ENCODE data around the gene FUZ.

The FUZ gene

DNA sequence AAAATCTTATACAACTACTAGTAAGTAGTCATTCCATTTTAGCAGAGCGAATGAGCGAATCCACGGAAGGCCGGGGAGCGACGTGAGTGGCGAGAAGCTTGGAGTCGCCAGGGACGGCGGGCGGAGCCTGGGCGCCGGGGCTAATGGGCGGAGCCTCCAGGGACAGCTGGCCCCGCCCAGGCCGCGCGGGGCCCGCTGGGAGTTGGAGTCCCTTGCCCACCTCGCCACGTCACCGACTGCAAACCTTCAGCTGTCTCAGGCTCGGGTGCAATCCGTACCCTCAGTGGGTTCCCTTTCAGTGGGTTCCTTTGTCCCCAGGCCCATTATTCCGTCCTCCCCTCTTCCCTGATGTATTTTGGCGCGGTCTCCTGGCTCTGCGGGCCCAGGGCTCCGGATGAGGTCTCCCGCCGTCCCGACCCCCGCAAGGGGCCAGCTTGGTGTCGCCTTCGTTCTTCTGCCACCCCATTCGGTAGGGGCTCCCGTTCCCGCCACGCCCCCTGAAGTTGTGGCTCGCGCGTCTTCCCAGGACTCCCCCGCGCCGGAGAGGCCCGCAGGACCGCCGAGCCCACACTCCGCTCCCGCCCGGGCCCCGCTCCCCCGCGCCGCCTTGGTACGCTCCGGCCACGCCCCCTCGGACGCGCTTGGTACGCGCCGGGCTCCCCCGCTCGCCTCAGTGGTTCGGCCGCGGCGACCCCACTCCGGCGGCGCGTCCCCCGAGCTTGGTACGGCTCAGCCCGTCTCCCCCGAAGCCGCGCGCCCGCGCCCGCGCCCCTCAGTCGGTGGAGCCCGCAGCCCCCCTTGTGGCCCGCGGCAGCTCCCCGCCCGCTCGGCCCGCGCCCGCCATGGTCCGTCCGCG lies 37.6 kb upstream of the FUZ start, which contains the start of gene PTOV1:
Gene PTOV1, plus strand, starts transcription at position 673 of the 856 bp plus-strand sequence.
- DNase-seq, result peak; percentile 95

DNA sequence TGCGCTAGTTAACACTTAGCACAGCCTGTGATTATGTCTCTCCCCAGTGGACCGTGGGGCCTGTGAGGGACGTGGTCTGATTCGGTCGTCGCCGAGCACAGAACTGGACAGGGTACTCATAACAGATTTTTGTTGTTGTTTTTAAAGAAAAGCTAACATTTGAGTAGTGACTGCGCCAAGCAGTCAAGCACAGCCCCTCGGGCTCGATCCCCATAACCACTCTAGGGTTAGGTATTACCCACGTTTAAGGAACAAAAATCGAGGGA lies 37.1 kb upstream of the FUZ start:
- DNase-seq, result peak; percentile 37

DNA sequence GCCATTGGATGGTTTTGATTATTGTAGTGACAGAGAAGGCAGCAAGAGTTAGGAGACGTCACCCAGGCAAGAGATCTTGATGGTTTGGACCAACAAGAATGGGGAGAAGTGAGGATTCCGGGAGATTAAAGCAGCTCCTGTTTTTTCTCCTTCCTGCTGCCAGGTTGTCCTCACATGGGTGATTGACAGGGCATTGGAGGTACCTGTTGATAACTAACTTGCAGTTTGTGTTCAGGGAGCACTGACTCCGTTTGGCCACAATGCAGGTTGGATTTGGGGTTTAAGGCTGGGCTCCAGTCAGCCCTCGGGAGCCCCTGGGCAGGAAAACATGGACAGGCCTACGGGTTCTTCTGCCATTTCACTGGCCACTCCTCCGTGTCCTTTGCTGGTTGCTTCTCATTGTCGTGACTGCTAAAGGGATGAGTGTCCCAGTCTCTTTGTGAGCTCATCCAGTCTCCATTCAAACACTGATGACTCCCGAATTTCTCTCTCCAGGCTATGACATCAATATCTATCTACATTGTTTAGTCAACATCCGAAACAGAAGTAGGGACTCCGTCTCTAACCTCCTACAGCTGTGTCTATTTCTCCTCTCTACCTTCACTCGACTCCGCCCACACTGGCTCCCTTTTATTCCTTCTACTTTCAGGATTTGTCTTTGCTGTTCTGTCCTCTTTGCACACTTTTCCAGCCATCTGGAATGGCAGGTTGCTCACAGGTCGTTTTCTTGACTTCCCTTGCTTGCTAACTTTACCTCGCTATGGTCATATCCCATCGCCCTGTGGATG lies 36.5 kb upstream of the FUZ start:
- DNase-seq, result peak; percentile 36

DNA sequence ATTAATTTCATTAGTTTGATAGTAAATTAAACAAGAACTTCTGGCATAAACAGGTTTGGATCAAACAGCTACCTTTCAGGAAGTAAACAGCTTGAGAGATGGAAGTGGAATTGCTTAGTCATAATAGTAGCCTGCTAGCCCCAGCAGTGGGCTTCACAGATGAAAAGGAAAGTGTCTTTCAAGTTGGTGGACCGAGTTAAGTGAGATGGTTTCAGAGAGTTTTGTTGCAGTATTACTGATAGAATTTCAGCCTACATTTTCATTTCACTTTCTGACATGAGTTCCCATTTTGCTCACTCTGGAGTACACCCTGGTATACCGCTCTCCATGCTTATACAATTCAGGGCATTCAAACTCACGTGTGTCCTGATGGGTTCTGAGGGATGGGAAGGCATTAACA lies 35.8 kb upstream of the FUZ start:
- DNase-seq, result no peak

DNA sequence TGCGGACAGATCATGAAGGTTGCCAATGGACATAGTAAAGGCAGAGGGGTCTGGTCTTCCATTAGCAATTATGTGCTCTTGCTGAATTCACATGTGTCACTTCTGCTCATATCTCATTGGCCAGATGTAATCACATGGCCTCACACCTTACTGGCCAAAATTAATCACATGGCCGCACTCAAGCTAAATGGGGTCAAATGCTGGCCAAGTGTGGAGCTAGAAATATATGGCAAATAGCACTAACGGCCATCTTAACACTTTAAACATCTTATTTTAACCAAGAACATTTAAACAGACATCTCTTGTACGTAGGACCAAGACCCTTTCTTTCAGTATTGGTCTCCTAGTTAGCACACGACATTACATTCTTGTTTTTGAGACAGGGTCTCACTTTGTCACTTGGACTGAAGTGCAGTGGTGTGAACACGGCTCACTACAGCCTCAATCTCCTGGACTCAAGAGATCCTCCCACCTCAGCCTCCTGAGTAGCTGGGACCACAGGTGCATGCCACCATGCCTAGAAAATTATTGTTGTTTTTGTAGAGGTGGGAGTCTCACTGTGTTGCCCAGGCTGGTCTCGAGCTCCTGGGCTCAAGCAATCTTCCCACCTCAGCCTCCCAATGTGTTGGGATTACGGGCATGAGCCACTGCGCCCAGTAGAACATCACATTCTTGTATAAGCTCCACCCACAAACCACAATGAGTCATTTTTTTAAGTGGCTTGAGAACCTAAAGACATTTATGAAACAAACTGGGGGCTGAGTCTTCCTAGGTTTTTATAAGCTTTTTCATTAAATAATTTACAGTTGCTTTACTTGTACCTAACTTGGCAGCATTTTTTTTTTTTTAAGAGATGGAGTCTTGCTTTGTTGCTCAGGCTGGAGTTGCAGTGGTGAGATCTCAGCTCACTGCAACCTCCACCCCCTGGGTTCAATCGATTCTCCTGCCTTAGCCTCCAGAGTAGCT lies 34.9 kb upstream of the FUZ start:
- no peak for DNase-seq

DNA sequence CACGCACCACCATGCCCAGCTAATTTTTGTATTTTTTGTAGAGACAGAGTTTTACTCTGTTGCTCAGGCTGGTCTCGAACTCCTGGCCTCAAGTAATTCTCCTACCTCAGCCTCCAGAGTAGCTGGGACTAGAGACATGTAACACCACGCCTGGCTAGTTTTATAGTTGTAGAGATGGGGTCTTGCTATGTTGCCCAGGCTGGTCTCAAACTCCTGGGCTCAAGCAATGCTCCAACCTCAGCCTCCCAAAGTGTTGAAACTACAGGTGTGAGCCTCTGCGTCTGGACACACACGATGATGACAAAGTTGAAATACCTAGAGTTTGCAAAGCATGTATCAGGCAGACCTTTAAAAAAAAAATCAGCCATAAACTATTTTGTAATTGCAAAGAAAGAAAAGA lies 33.3 kb upstream of the FUZ start:
- no peak for DNase-seq

DNA sequence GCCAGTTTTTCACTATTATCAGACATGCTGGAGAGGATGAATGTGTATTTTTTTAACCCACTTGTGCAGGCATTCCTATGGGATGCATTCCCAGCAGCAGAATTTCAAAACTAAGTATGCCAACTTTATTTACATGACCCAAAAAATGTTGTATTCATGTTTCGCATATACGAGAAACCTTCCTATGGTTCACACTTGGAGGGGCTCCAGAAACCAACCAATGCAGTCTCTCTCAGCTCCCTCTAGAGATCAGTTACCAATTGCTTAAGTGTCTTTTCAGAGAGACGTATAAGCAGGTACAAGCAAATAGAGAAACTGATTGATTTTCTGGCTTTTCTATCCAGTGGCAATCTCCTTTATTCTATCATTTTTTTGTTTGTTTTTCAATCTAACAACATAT lies 32.3 kb upstream of the FUZ start:
- no peak for DNase-seq

DNA sequence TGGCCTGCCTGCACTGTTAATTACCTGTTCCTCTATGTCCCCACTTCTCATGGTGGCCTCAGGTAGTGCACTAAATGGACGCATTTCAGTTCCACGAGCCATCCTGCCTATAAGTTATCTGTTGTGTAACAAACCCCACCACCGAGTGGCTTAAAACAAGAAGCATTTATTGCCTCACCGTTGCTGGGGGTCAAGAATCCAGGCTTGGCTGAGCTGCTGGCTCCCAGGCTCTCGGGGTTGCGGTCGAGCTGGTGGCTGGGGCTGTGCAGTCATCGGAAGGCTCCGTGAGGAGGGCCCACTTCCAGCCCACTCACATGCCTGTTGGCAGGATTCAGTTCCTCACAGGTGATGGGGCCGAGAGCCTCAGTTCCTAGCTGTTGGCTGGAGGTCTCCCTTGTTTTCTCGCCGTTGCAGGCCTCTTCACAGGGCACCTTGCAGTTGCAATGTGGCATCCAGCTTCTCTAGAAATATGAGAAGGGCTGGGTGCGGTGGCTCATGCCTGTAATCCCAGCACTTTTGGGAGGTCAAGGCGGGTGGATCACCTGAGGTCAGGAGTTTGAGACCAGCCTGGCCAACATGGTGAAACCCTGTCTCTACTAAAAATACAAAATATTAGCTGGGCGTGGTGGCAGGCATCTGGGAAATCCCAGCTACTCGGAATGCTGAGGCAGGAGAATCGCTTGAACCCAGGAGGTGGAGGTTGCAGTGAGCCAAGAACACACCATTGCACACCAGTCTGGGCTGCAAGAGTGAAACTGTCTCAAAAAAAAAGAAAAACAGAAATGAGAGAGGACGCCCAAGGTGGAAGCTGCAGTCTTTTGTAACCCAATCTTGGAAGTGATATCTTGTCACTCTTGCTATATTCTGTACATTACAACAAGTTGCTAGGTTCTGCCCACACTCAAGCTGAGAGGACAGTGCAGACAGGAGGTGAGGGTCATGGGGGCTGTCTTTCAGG lies 31.3 kb upstream of the FUZ start:
- DNase-seq, result no peak

DNA sequence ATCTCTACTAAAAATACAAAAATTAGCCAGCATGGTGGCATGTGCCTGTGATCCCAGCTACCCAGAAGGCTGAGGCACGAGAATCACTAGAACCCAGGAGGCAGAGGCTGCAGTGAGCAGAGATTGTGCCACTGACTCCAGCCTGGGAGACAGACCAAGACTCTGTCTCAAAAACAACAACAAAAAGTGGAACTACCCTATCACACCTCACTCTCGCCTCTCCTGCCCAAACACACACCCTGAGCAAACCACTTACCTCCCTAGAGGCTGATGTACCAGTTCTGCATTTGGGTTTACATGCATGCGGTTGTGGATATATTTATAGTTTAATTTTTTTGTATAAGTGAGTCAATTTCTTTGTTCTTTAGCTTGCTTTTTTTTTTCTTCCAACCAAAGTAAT lies 30.2 kb upstream of the FUZ start:
- no peak for DNase-seq

DNA sequence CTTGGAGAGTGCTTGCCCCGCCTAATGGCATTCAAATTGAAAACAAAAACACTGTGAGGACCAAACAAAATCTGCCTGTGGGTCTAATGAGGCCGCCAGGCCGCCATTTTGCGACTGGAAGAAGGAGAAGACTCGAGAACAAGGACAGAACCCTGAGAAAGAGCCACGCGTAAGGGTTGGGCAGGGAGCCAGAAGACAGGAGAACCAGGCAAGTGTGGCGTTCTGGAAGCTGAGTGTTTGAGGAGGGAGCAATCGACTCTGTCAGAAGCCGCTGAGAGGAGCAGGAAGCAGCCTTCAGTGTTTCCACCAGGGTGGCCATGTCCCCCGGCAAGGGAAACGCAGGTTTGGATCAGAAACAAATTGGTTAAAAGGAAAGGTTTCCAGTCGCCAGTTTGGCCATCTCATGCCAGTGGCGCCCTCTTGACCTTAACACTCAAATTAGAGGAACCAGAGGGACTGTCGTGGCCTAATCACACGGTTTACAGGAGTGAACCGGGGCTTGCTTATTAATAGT lies 27.7 kb upstream of the FUZ start:
- DNase-seq, result no peak

DNA sequence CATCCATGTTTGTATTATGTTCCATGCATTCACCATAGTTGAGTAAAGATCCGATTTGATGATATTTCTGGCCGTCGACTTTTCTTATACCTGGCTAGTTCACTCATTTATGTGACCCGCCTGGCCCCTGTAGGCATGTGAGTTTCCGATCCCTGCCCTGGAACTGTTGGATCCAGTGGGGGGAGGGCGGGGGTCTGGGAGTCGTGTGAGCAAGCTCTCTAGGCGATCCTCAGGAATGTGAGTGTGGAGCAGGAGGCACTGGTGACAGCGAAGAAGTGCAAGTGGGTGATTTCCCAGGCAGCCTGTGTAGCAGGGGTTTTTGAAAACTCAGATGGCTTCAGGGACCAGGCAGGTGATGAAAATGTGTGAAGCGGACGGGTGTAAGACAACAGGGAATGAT lies 27.2 kb upstream of the FUZ start:
- no peak for DNase-seq

DNA sequence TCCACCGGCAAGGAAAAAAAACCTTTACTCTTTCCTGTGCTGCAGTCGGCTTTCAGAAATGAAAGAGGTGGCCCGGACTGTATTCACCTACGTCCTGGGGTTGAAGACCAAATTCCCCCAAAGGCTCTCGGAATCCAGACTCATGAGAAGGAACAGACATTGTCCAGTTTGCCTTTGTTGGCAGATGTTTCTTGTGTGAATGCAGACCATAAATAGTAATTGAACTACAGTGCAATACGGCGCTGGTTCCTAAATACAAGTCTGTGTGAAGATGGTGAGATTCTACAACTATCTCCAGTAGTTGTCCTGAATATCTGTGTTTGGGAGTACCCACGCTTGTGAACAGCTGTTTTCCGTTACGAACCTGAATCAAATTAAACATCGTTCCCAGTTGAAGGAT lies 26.6 kb upstream of the FUZ start:
- DNase-seq, result no peak

DNA sequence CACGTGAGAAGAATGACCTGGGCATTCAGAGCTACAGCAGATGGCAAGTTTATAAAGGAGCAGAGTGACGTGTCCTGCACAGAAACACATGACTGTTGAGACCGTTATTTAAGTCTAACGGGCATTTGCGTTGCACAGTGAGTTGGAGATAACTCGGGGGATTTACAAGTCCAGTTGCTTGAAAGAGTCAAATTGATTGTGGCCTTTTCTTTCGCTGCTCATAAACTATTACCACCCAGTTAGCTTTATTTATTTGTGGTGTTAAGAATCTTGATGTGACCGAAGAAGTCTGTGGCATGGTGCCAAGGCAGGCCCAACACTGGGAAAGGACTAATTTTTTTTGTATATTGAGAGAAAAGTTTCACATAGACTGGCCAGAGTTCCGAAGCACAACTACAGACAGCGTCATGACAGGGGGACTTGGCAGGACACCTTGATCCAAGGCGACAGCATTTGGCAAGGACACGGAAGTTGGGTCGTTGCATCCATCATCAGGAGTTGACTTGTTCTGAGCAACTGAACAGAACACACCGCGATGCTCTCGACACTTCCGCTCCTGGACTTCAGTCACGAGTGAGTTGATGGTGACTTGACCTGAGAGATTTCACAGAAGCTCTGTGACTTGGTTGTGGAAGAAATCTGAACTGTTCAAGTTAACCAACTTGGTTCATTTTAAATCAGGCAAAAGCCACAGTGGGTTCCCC lies 25.9 kb upstream of the FUZ start:
- no peak for DNase-seq

DNA sequence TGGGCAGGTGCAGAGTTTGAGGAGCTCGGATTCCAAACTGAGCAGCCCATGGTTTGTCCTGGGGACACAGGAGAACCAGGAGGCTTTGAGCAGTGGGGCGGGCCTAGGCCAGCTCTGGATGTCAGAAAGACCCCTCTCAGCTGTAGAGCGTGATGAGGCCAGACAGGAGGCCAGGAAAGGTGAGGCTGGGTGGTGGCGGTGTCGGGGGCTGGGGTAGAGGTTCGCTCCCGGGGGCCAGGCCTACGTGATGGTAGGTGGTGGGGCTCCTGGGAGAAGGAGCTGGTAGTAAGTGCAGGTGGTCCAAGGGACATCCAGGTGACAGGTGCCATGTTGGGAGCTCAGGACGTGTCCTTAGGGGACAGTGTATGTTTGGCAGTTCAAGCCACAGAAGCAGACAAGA lies 24.3 kb upstream of the FUZ start:
- DNase-seq, result no peak

DNA sequence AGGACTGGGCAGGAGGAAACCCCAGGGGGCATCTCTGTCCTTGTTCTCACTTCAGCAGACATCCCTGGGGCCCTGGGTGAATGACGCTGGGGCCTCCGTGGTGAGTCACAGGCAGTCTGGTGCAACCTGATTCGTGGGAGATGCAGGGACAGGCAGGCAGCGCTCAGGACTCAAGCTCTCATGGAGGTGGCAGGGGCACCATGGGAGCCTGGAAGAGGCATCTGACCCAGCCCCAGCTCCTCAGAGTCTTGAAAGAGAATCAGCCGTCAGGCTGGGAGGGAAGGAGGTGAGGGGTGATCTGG lies 23.9 kb upstream of the FUZ start:
- DNase-seq, result no peak

DNA sequence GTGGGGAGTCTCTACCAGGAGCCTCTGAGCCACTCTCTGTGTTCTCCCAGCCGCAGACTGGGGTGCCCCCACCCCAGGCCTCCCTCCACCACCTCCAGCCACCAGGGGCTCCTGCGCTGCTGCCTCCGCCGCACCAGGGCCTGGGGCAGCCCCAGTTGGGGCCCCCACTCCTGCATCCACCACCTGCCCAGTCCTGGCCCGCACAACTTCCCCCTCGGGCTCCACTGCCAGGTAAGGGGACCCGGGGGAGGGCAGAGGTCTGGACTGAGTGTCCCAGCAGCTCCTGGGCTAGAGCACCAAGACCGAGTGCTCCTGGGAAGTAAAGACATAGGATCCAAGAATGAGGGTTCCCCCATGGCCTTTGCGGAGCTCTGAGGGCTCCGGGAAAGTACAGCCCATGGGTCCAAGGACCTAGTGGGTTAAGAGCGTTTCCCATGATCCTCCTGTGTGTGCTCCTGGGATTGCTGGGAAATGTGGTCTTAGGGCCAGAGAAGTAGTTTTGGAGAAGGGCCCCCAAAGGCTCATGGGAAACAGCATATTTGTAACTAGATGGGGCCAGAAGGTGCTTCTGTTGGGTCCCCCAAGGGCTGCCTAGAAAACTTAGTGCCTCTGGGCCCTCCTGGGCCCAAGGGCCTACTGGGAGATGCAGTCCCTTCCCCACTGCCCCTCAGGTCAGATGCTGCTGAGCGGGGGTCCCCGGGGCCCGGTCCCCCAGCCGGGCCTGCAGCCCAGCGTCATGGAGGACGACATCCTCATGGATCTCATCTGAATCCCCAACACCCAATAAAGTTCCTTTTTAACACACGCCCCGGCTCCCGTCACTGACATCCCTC lies 23.3 kb upstream of the FUZ start:
- no peak for DNase-seq

DNA sequence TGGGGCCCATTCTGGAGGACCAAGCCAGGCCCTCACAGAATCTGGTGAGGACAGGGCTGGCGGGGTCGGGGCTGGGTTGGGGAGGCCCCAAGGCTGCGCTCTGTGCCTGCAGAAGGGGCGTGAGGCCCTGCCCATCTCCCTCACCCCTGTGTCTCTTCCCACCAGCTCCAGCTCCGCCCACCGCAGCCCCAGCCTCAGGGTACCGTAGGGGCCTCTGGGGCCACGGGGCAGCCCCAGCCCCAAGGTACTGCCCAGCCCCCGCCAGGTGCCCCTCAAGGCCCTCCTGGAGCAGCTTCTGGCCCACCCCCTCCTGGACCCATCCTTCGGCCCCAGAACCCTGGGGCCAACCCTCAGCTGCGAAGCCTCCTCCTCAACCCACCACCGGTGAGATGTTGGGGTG lies 22.5 kb upstream of the FUZ start:
- no peak for DNase-seq

DNA sequence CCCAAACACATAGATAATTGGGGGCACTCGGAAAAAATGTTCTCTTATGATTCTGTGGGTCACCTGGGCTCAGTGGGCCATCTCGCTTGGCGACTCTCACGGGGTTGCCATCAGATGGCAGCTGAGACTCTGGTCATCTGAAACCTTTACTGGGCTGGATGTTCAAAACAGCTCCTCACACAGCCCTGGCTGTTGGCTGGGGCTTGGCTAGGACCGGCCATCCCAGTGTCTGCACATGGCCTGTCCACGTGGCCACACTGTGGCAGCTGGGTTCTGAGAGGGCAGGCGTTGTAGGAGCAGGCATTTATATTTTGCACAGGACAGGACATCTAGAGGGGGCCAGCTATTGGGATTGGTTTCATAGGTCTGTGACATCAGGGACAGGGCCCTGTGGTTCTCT lies 20.5 kb upstream of the FUZ start:
- DNase-seq, result no peak

DNA sequence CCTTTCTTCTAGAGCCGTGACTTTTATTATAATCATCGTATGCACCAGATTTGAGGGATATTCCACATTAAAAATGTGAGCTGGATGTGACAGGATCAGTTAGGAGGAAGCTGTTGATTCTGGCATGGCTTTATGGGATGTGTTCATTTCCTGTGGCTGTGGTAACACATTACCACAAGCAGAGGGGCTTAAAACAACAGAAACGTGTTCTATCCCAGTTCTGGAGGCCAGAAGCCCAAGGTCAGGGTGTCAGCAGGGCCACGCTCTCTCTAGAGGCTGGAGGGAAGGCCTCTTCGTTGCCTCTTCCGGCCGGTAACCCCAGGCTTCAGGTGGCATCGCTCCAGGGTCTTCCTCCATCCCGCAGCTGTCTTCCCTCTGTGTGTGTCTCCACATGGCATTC lies 19.5 kb upstream of the FUZ start:
- DNase-seq, result no peak

DNA sequence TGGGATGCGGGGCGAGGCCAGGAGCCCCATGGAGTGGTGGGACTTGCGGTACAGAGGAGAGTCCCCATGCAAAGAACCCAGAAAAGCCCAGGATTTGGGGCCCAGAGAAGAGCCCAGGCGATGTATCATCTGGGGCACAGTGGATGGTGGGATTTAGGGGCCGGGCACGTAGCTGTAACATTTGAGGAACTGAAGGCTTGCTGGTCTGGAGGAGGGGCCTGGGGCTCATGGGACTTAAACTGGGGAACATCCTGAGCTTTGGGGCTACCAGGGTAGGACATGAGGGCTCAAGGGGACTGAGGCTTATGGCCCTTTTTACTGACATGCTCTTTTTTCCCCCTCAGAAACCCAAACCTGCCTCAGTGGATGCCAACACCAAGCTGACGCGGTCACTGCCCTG lies 18.5 kb upstream of the FUZ start:
- no peak for DNase-seq

DNA sequence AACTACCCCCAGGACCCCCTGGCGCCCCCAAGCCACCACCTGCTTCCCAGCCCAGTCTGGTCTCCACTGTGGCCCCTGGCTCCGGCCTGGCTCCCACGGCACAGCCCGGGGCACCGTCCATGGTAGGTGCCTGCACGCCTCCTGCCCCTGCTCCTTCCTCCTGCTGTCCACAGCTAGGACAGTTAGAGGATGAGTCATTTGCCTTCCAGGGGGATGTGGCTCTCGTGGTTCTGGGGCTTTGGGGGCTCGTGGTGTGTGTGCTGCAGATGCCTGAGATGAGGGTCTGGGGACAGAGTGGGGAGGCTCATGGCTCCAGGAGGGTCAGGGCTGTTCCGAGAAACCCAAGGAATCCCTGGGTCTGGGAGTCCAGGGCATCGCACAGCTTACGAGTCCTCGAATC lies 17.7 kb upstream of the FUZ start:
- no peak for DNase-seq
